ENCODE measurements around the gene ZGPAT. TPM values are rescaled to one million over a fixed set of nuclear protein-coding genes. Genes with fewer than 3 reads are reported as not detected.

ZGPAT gene
- total RNA-seq, 4 donors from 2014 or later, result 29.1 to 346 (median 76.5) TPM

- no peaks in the 10 kb centered on the region for H3K27me3 ChIP-seq
- no peak for TF ChIP-seq POLR2AphosphoS5 (IDR thresholded peaks at IDR 0.05)
- no peak for TF ChIP-seq CTCF (IDR thresholded peaks at IDR 0.05)
- no peak for TF ChIP-seq EP300 (IDR thresholded peaks at IDR 0.05; ENCODE audit: low read depth)
- no peak for TF ChIP-seq POLR2A (IDR thresholded peaks at IDR 0.05)
- H3K36me3 ChIP-seq, result no peaks in the 10 kb centered on the region
- H3K4me3 ChIP-seq, result no peak overlapping the region
- intact Hi-C loops (cut with DNase I; ENCODE audit: low total_unique reads), result loop anchor here (10.0 kb wide), 1 partner anchor 249 kb away; the partner anchor contains the start of gene PTK6
- DNase-seq, result no peak
- H3K9me3 ChIP-seq, result no peaks in the 10 kb centered on the region
- H3K4me1 ChIP-seq, result peaks cover 0 to 3% (median 0%) of the 10 kb centered on the region in 4 donors
- in situ Hi-C loops (cut with MboI; ENCODE audit: low pct_ligation_motif_present in 1 of 4, low pct_unique_long_range_greater_than_20kb in 1 of 4, low sequenced_read_pairs in 3 of 4), result no loop called here
- H3K27ac ChIP-seq, result no peak overlapping the region
- WGBS, 2 donors (ENCODE audit: low coverage in 1 of 2), result 83 to 90% methylated on average over 3 to 16 of the region's 16 CpGs
These were observed 76.1 kb downstream of the ZGPAT start for GRCh38 chr20:63783970-63784369.

GRCh38 chr20:63785691-63786131 is 77.9 kb downstream of the ZGPAT start:
- no peak overlapping the region for H3K27ac ChIP-seq
- WGBS, 2 donors (ENCODE audit: low coverage in 1 of 2), result 69 to 80% methylated on average over 1 to 14 of the region's 14 CpGs
- H3K4me1 ChIP-seq, result peaks cover 0 to 3% (median 0%) of the 10 kb centered on the region in 4 donors
- intact Hi-C loops (cut with DNase I; ENCODE audit: low total_unique reads) (loop anchor here (10.0 kb wide), 1 partner anchor 251 kb away; the partner anchor contains the start of gene PTK6), in situ Hi-C loops (cut with MboI; ENCODE audit: low pct_ligation_motif_present in 1 of 4, low pct_unique_long_range_greater_than_20kb in 1 of 4, low sequenced_read_pairs in 3 of 4) (no loop called here)
- no peak for DNase-seq
- H3K4me3 ChIP-seq, result no peak overlapping the region
- TF ChIP-seq POLR2AphosphoS5 (IDR thresholded peaks at IDR 0.05) (no peak), POLR2A (IDR thresholded peaks at IDR 0.05) (no peak), CTCF (IDR thresholded peaks at IDR 0.05) (no peak), EP300 (IDR thresholded peaks at IDR 0.05; ENCODE audit: low read depth) (no peak)
- H3K27me3 ChIP-seq, result no peaks in the 10 kb centered on the region
- no peaks in the 10 kb centered on the region for H3K36me3 ChIP-seq
- H3K9me3 ChIP-seq, result no peaks in the 10 kb centered on the region

Small RNAs within 50 kb of the gene (small RNA-seq; reads per million reads assigned to genes)
- gene LIME1, result 0 reads per million in 4 donors
- 0 reads per million in 4 donors for gene TNFRSF6B

Other genes starting within 250 kb of the ZGPAT start
- gene KCNQ2, start 235.4 kb upstream of the ZGPAT start, total RNA-seq, result under 1 TPM in 3 of 4 donors, not detected in 1; 0.32 to 0.41 (median 0.37) TPM
- 1 to 10 TPM in 3 of 4 donors, under 1 TPM in 1; 0.75 to 5.0 (median 3.3) TPM for gene EEF1A2, start 209.0 kb upstream of the ZGPAT start, total RNA-seq
- 100 to 1,000 TPM; 320 to 695 (median 517) TPM for gene PPDPF, start 187.3 kb upstream of the ZGPAT start, total RNA-seq
- 100 to 1,000 TPM in 2 of 4 donors, 10 to 100 TPM in 2; 90.5 to 147 (median 103) TPM for gene PTK6, start 170.7 kb upstream of the ZGPAT start, total RNA-seq
- gene SRMS, start 160.3 kb upstream of the ZGPAT start, total RNA-seq, result under 1 TPM in 1 of 4 donors, not detected in 3; 0.79 TPM
- gene FNDC11, start 153.9 kb upstream of the ZGPAT start, total RNA-seq, result not detected
- 10 to 100 TPM; 32.9 to 49.4 (median 38.8) TPM for gene HELZ2, start 133.8 kb upstream of the ZGPAT start, total RNA-seq
- 10 to 100 TPM in 3 of 4 donors, 1 to 10 TPM in 1; 9.0 to 20.3 (median 13.5) TPM for gene GMEB2, start 80.9 kb upstream of the ZGPAT start, total RNA-seq
- gene STMN3, start 54.6 kb upstream of the ZGPAT start, total RNA-seq, result 1 to 10 TPM in 3 of 4 donors, under 1 TPM in 1; 0.75 to 7.1 (median 4.4) TPM
- gene RTEL1, start 49.7 kb upstream of the ZGPAT start, total RNA-seq, result 10 to 100 TPM; 18.8 to 84.9 (median 24.1) TPM
- gene TNFRSF6B, start 11.4 kb upstream of the ZGPAT start, total RNA-seq, result 10 to 100 TPM in 3 of 4 donors, 1 to 10 TPM in 1; 4.2 to 34.4 (median 13.6) TPM
- gene ARFRP1, start 63 bp upstream of the ZGPAT start, total RNA-seq, result 10 to 100 TPM; 46.2 to 75.4 (median 56.2) TPM
- 10 to 100 TPM; 24.4 to 91.1 (median 44.0) TPM for gene LIME1, start 28.6 kb downstream of the ZGPAT start, total RNA-seq
- gene SLC2A4RG, start 31.7 kb downstream of the ZGPAT start, total RNA-seq, result 10 to 100 TPM; 26.3 to 50.2 (median 47.7) TPM
- gene ZBTB46, start 123.2 kb downstream of the ZGPAT start, total RNA-seq, result 1 to 10 TPM; 2.3 to 6.0 (median 5.3) TPM
- gene ABHD16B, start 153.5 kb downstream of the ZGPAT start, total RNA-seq, result not detected
- gene TPD52L2, start 157.2 kb downstream of the ZGPAT start, total RNA-seq, result 10 to 100 TPM; 40.8 to 67.0 (median 62.6) TPM
- gene DNAJC5, start 187.1 kb downstream of the ZGPAT start, total RNA-seq, result 10 to 100 TPM; 59.9 to 77.3 (median 71.4) TPM
- gene UCKL1, start 248.4 kb downstream of the ZGPAT start, total RNA-seq, result 100 to 1,000 TPM in 1 of 4 donors, 10 to 100 TPM in 3; 41.1 to 189 (median 68.5) TPM

All from transverse colon (tissue), 4 donors.